ENCODE measurements around the gene C5. TPM values are rescaled to one million over a fixed set of nuclear protein-coding genes. Genes with fewer than 3 reads are reported as not detected.

The C5 gene
- total and polyA plus RNA-seq, 2 donors from 2014 or later, result 3.5 to 4.6 TPM

- Histone ChIP-seq H3K9me3 (ENCODE audit: control insufficient read depth in 2 of 3, insufficient read depth in 1 of 3, low read length in 3 of 3) (no peaks in the 10 kb centered on the region), H3K36me3 (ENCODE audit: control insufficient read depth in 2 of 3, insufficient read depth in 3 of 3, low read length in 3 of 3) (peaks cover 0 to 2% (median 0%) of the 10 kb centered on the region in 3 donors), H3K9ac (ENCODE audit: low read length in 3 of 3) (no peak overlapping the region), H3K27me3 (ENCODE audit: control insufficient read depth, insufficient read depth, low read length) (no peaks in the 10 kb centered on the region), H3K4me3 (ENCODE audit: low read length in 3 of 3) (no peak overlapping the region), H3K4me1 (ENCODE audit: control insufficient read depth in 2 of 3, insufficient read depth in 2 of 3, low read depth in 1 of 3, low read length in 3 of 3) (no peaks in the 10 kb centered on the region), H3K27ac (ENCODE audit: low read depth in 2 of 2, low read length in 2 of 2) (no peak overlapping the region)
- TF ChIP-seq CTCF (IDR thresholded peaks at IDR 0.05; ENCODE audit: borderline replicate concordance, extremely low read depth, insufficient read depth), result no peak
- intact Hi-C loops (cut with DNase I), result no loop called here
- no peak for DNase-seq
- FAIRE-seq, result no peak
These were observed 90.1 kb downstream of the C5 start for GRCh38 chr9:120960001-120960400.

- Histone ChIP-seq H3K27ac (ENCODE audit: low read depth in 2 of 2, low read length in 2 of 2) (no peak overlapping the region), H3K9me3 (ENCODE audit: control insufficient read depth in 2 of 3, insufficient read depth in 1 of 3, low read length in 3 of 3) (no peaks in the 10 kb centered on the region), H3K4me3 (ENCODE audit: low read length in 3 of 3) (no peak overlapping the region), H3K36me3 (ENCODE audit: control insufficient read depth in 2 of 3, insufficient read depth in 3 of 3, low read length in 3 of 3) (no peaks in the 10 kb centered on the region), H3K9ac (ENCODE audit: low read length in 3 of 3) (no peak overlapping the region), H3K27me3 (ENCODE audit: control insufficient read depth, insufficient read depth, low read length) (no peaks in the 10 kb centered on the region), H3K4me1 (ENCODE audit: control insufficient read depth in 2 of 3, insufficient read depth in 2 of 3, low read depth in 1 of 3, low read length in 3 of 3) (peaks cover 0 to 2% (median 0%) of the 10 kb centered on the region in 3 donors)
- TF ChIP-seq CTCF (IDR thresholded peaks at IDR 0.05; ENCODE audit: borderline replicate concordance, extremely low read depth, insufficient read depth), result no peak
- FAIRE-seq, result no peak
- intact Hi-C loops (cut with DNase I), result no loop called here
- no peak for DNase-seq
These were observed 93.2 kb downstream of the C5 start for GRCh38 chr9:120956862-120957261.

- no peak for FAIRE-seq
- DNase-seq, result peak in 4 of 5 donors; percentile 69 to 94 (median 82)
These were observed 98.0 kb downstream of the C5 start for GRCh38 chr9:120951960-120952618.

More at GRCh38 chr9:120951960-120952618, 98.0 kb downstream of the C5 start:
- H3K9ac ChIP-seq (ENCODE audit: low read length in 3 of 3), result no peak overlapping the region
- no peaks in the 10 kb centered on the region for H3K9me3 ChIP-seq (ENCODE audit: control insufficient read depth in 2 of 3, insufficient read depth in 1 of 3, low read length in 3 of 3)
- H3K36me3 ChIP-seq (ENCODE audit: control insufficient read depth in 2 of 3, insufficient read depth in 3 of 3, low read length in 3 of 3), result no peaks in the 10 kb centered on the region
- no peak overlapping the region for H3K27ac ChIP-seq (ENCODE audit: low read depth in 2 of 2, low read length in 2 of 2)
- H3K4me1 ChIP-seq (ENCODE audit: control insufficient read depth in 2 of 3, insufficient read depth in 2 of 3, low read depth in 1 of 3, low read length in 3 of 3), result peaks cover 6 to 9% (median 7%) of the 10 kb centered on the region in 3 donors
- H3K27me3 ChIP-seq (ENCODE audit: control insufficient read depth, insufficient read depth, low read length), result no peaks in the 10 kb centered on the region
- intact Hi-C loops (cut with DNase I), result no loop called here
- TF ChIP-seq CTCF (IDR thresholded peaks at IDR 0.05; ENCODE audit: borderline replicate concordance, extremely low read depth, insufficient read depth), result no peak
- no peak overlapping the region for H3K4me3 ChIP-seq (ENCODE audit: low read length in 3 of 3)

All from kidney (tissue), 14 donors.